Amniotic stem cell (primary cell): ENCODE data around the gene PDGFC.

ENCODE experiments used
- DNase-seq: peaks from one replicate; lab custom pipeline; 2025; lab: John Stamatoyannopoulos, UW

PDGFC gene

DNA sequence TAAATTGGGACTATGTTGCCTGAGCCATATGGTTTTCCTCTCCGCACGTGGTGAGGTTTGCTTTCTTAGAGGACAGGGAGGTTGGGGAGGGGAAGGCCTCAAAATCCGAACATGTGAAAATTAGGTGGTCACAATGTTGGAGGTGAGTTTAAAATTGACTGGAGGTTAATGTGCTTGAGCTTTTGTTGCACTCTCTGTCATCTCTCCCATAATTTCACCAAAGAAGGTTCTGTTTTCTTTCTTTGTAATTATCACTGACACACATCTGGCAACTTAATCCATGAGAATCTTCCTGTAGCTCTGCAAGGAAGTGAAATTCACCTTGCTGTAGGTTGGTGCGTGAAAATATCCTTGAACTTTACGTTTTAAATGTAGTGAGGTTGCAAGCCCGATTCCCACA is 225.5 kb downstream of the PDGFC start:
- DNase-seq: no peak

DNA sequence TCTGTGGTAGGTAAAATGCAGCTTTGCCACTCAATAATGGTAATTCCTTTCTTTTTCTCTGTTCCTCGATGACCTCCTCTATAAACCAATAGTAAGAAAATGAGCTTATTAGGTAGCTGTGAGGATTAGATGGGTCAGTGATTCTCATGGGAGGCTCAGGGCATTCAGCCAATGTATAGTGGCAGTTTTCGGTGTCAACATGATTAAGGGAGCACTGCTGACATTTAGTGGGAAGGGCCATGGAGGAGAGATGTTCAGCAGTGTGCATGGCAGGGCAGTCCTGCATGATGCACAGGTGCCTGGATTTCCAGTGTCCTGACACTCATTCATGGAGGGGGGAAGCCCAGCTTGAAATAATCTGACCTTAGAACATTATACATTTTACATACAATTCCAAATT is 232.8 kb downstream of the PDGFC start:
- DNase-seq: no peak

DNA sequence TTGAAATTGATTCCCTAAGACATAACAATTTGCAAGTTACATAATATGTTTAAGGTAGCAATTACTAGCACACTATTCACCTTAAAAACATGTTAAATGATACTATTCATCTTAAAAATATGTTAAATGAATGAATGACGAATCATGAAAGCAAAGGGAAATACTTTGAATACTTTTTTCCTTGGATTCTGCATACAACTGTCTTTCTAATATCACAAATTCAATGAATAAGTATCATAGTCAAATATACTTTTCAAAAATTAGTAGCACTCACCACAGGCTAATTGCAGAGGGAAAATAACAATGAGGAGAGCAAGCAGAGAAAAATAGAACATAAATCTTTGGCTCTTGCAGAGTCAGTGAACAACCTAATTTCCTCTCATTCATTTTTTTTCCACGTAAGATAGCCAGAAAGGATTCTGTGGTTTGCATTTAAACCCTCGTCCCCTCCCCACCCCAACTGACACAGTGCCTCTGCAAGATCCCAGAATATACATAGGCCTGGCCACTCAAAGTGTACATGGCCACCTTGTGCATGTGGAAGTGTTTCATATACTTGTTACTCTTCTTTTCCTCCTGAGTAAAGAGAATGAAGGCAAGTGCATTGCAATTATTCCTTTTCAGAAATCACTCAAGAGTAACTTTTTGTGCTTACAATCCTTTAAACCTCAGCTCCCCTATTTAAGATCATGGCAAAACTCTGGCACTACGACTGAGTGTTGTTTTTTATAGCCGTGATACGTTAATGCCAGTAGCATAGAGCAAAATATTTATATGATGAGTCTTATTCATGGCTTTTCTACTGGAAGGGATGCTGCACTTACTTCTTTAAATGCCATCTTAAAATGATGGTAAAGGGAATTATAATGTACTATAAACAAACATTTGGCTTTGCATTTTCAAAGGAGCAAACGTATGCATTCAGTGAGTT is 236.4 kb downstream of the PDGFC start:
- DNase-seq: no peak

DNA sequence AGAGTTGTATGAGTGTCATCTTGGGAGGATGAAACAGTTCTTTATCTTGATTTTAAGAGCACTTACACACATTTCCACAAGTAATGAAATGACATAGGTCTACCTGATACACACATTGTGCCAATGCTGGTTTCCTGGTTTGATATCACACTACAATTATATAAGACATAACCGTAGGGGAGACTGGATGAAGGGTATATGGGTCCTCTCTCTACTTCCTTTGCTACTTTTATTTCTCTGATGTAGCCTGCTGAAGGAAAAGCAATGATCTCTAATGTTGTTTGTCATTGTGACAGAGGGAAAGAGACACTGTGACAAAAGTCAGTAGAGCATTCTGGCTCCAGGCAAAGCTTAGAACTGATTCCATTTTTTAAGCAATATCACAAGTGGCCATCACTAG is 238.0 kb downstream of the PDGFC start:
- no peak for DNase-seq

DNA sequence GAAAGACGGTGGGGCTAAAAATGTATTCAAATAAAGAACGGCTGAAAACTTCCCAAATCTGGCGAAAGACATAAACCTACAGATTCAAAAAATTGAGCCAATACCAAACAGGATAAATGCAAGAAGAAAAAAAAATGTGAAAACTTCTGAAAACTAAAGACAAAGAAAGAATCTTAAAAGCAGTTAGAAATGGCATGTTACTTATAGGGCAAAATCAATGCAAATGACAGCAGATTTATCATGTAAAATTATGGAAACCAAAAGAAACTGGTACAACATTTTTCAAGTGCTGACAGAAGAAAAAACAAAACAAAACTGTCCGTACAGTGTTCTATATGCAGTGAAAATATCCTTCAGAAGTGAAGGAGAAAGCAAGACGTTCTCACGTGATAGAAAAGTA is 239.0 kb downstream of the PDGFC start:
- DNase-seq: no peak

DNA sequence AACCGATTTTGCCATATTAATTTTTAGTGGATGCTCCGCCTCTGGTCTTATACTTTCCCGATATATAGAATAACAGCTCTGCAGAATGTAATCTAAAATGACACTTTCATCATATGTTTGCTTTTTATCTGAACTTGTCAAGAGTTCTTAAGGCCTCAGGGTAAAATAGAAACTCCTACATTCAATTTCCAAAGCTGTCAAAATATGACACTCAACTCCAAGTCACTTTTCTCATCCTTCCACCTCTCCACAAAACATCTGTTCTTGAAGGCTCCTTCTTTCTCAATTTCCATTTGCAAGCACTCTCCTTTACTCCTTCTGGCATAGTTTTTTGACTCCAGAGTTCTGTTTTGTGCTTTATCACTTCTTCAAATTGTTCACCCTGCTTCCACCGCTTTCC is 242.2 kb downstream of the PDGFC start:
- DNase-seq: no peak

DNA sequence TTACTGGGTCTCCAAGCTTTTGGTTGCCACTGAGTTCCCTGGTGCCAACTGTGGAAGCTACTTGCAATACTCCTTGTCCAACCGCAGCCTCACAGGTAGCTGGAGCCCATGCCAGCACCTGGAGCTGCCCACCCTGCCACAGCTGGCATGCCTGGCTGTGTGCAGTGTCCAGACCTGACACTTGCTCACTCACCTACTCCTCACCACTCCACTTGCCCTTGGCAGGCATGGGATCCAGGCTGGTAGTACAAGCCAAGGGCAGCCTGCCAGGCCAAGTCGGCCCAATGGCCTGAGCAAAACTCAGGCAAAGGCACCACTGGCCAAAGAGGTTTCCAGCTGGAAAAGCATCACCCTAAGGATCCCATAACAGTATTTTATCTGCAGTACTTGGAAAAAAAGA is 246.3 kb downstream of the PDGFC start:
- no peak for DNase-seq

DNA sequence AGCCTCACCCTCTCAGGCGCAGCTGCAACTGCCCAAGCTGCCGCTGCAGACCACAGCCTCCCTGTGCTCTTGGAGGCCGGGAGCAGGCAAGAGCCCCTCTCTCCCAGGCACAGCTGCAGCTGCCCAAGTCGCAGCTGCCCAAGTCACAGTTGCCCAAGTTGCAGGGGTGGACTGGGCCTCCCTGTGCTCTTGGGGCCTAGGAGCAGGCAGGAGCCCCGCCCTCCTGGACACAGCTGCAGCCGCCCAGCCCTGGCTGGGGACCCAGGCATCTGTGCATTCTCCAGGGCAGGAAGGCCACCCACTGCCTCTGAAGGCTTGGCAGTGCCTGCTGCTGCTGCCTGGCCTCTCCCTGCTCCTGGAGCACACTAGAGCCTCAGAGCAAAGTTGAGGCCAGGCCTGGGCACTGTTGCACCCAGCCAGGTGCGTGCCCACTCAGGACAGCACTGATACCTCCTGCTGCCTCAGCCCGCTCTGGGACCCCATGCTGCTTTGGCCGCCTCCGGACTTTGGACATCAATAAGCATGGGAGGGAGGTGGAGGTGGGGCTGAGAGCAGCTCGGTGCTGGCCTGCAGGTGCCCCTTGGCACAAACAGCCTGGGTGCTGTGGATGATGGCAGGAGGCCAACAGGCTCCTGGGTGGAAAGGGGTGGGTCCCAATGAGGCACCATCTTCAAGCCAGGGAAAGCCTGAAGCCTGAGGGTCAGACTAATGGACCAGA is 247.5 kb downstream of the PDGFC start:
- no peak for DNase-seq

DNA sequence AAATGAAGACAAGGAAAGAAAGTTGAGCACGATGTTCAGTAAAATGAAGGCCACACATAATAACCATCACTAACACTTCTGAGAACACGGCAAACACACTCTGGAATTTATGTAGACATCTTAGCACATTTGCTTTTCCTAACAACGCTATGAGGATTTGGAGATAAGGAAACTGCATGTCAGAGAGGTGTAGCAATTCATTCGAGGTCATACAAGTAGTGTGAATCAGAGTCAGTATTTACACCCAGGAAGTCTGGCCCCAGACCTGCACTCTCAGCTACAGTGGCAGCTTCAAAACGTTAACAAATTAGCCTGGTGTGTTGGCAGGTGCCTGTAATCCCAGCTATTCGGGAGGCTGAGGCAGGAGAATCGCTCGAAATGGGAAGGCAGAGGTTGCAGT is 253.4 kb downstream of the PDGFC start:
- no peak for DNase-seq

DNA sequence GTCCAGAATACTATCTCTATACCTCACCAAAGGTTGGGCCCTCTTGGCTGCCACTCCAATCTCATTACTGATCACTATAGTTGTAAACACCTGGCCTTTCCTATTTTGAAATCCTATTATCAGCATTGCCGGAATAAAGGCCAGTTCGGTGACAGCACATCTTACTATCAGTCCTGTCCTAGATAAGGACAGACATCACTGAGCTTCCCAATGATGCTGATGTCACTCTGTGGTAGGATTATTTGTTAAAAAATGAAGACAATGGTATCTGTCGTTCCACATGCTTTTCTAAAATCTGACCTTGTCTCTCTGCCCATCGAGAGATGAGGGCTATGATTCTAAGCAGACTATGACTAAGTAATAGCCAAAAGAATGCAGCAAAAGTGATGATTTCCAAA is 260.4 kb downstream of the PDGFC start:
- no peak for DNase-seq
